Liver (tissue), 9 donors: Measurements from ENCODE around the gene RTN4. TPM values are rescaled to one million over a fixed set of nuclear protein-coding genes. Genes with fewer than 3 reads are reported as not detected.

Source experiments
- DNase-seq: peaks from one replicate; pipeline ENCODE4 v3.0.0-alpha.2; 2017; ENCODE audit warnings: low spot score
- H3K27ac ChIP-seq, 2 donors: one replicate each; pipeline ENCODE4 v1.7.0; 2013; ENCODE audit warnings: inconsistent platforms in 2 of 2, low read length in 2 of 2, control low read depth in 1 of 2, low read depth in 1 of 2, mild to moderate bottlenecking in 1 of 2
- H3K27me3 ChIP-seq, 4 donors: one replicate each; pipeline versions ENCODE4 v1.6.1 to v1.7.0; 2013; ENCODE audit warnings: low read length in 3 of 4, inconsistent platforms in 1 of 4, mild to moderate bottlenecking in 1 of 4, moderate library complexity in 1 of 4; ENCODE audit not compliant: control insufficient read depth in 4 of 4, insufficient read depth in 4 of 4
- H3K36me3 ChIP-seq, 4 donors: one replicate each; pipeline versions ENCODE4 v1.6.1 to v1.7.0; 2013; ENCODE audit warnings: low read length in 3 of 4, mild to moderate bottlenecking in 3 of 4, low read depth in 1 of 4, moderate library complexity in 1 of 4; ENCODE audit not compliant: control insufficient read depth in 4 of 4, insufficient read depth in 3 of 4
- H3K4me1 ChIP-seq, 4 donors: one replicate each; pipeline versions ENCODE4 v1.6.1 to v1.7.0; 2013; ENCODE audit warnings: low read length in 3 of 4, mild to moderate bottlenecking in 3 of 4, moderate library complexity in 1 of 4; ENCODE audit not compliant: control insufficient read depth in 4 of 4, insufficient read depth in 4 of 4
- H3K4me3 ChIP-seq, 3 donors: one replicate each; pipeline versions ENCODE4 v1.6.1 to v1.7.0; 2013; ENCODE audit warnings: low read length in 3 of 3, control low read depth in 1 of 3, low read depth in 1 of 3, mild to moderate bottlenecking in 1 of 3
- H3K9ac ChIP-seq, 2 donors: one replicate each; pipeline ENCODE4 v1.7.0; 2013; ENCODE audit warnings: low read length in 2 of 2, mild to moderate bottlenecking in 2 of 2, moderate library complexity in 2 of 2, control low read depth in 1 of 2, low read depth in 1 of 2
- H3K9me3 ChIP-seq, 4 donors: one replicate each; pipeline versions ENCODE4 v1.6.1 to v1.7.0; 2013; ENCODE audit warnings: low read length in 3 of 4; ENCODE audit not compliant: control insufficient read depth in 4 of 4
- ATF3 ChIP-seq: IDR thresholded peaks from 2 replicates; pipeline ENCODE4 v1.6.1; 2016; ENCODE audit warnings: antibody characterized with exemption
- CTCF ChIP-seq: fragments of 150-350 bp; IDR thresholded peaks from 2 replicates; pipeline ENCODE4 v1.5.1; 2017; ENCODE audit warnings: improper control_type of control experiment, low read depth, low read length; ENCODE audit not compliant: missing input control
- EGR1 ChIP-seq, 2 donors: IDR thresholded peaks; 2 replicates each; pipeline ENCODE4 v1.6.1; 2016 to 2018; ENCODE audit warnings: antibody characterized with exemption in 2 of 2, low read depth in 2 of 2
- FOXA1 ChIP-seq: IDR thresholded peaks from 2 replicates; pipeline ENCODE4 v1.6.1; 2016; ENCODE audit warnings: antibody characterized with exemption
- FOXA2 ChIP-seq: IDR thresholded peaks from 2 replicates; pipeline ENCODE4 v1.6.1; 2016; ENCODE audit warnings: antibody characterized with exemption
- GABPA ChIP-seq, 2 donors: IDR thresholded peaks in 1 of 2; conservative IDR thresholded peaks in 1 of 2; 2 replicates each; pipeline ENCODE4 v1.6.1; 2016; ENCODE audit warnings: antibody characterized with exemption in 2 of 2, mild to moderate bottlenecking in 1 of 2, moderate library complexity in 1 of 2
- HNF4A ChIP-seq, 2 donors: conservative IDR thresholded peaks; 2 replicates each; pipeline ENCODE4 v1.6.1; 2016; ENCODE audit warnings: antibody characterized with exemption in 2 of 2, mild to moderate bottlenecking in 2 of 2
- HNF4G ChIP-seq: IDR thresholded peaks from 2 replicates; pipeline ENCODE4 v1.6.1; 2016; ENCODE audit warnings: antibody characterized with exemption
- JUND ChIP-seq, 2 donors: IDR thresholded peaks; 2 replicates each; pipeline ENCODE4 v1.6.1; 2016; ENCODE audit warnings: antibody characterized with exemption in 2 of 2
- MAX ChIP-seq: IDR thresholded peaks from 2 replicates; pipeline ENCODE4 v1.6.1; 2016; ENCODE audit warnings: antibody characterized with exemption
- NR2F2 ChIP-seq: IDR thresholded peaks from 2 replicates; pipeline ENCODE4 v1.6.1; 2016; ENCODE audit warnings: antibody characterized with exemption
- RAD21 ChIP-seq, 2 donors: IDR thresholded peaks; 2 replicates each; pipeline ENCODE4 v1.6.1; 2016; ENCODE audit warnings: antibody characterized with exemption in 2 of 2, mild to moderate bottlenecking in 2 of 2
- REST ChIP-seq: IDR thresholded peaks from 2 replicates; pipeline ENCODE4 v1.6.1; 2016; ENCODE audit warnings: antibody characterized with exemption, mild to moderate bottlenecking
- RXRA ChIP-seq, 2 donors: IDR thresholded peaks; 2 replicates each; pipeline ENCODE4 v1.6.1; 2017 to 2018; ENCODE audit warnings: antibody characterized with exemption in 2 of 2, mild to moderate bottlenecking in 1 of 2
- SP1 ChIP-seq: IDR thresholded peaks from 2 replicates; pipeline ENCODE4 v1.6.1; 2018; ENCODE audit warnings: antibody characterized with exemption, mild to moderate bottlenecking
- TAF1 ChIP-seq: conservative IDR thresholded peaks from 2 replicates; pipeline ENCODE4 v1.6.1; 2016; ENCODE audit warnings: antibody characterized with exemption, mild to moderate bottlenecking
- YY1 ChIP-seq: IDR thresholded peaks from 2 replicates; pipeline ENCODE4 v1.6.1; 2016; ENCODE audit warnings: antibody characterized with exemption, mild to moderate bottlenecking
- ZBTB33 ChIP-seq: IDR thresholded peaks from 2 replicates; pipeline ENCODE4 v1.6.1; 2016; ENCODE audit warnings: antibody characterized with exemption
- WGBS: extraction: QIAGEN DNeasy Blood & Tissue Kit; methylation state at CpG from one replicate; pipeline ENCODE4 v1.1.7; 2013; 5-methylcytosine and 5-hydroxymethylcytosine counted together
- polyA plus RNA-seq, 2 donors: library from polyadenylated mRNA; stranded (reverse) in 1 of 2; unstranded in 1 of 2; fragments of 200-250 nt in 1 of 2; fragments of >200 nt in 1 of 2; fragmentation: Nextera tagmentation in 1 of 2; extraction: Ambion mirVana in 1 of 2; gene quantifications; one replicate each; pipeline versions ENCODE4 v1.2.1 to v1.2.3, GENCODE V29; 2013 to 2015
- total RNA-seq, 2 donors: library from RNA; depleted of rRNA; stranded (reverse); fragments of >200 nt; gene quantifications; one replicate each; pipeline ENCODE4 v1.2.3, GENCODE V29; 2014
- donor health status: healthy.
- donor health status: healthy.
- donor health status: healthy.
- donor health status: healthy.
- donor health status: healthy.

The RTN4 gene
- total and polyA plus RNA-seq, 4 donors: 73.5 to 348 (median 151) TPM

- no peaks in the 10 kb centered on the region for H3K27me3 ChIP-seq
- no peaks in the 10 kb centered on the region for H3K4me1 ChIP-seq
- no peak overlapping the region for H3K9ac ChIP-seq
- TF ChIP-seq TAF1: no peak
- no peak for TF ChIP-seq REST
- TF ChIP-seq FOXA2: no peak
- no peak for TF ChIP-seq EGR1 (IDR thresholded peaks at IDR 0.05; ENCODE audit: low read depth in 2 of 2)
- TF ChIP-seq ZBTB33: no peak
- no peak for TF ChIP-seq MAX
- TF ChIP-seq SP1: no peak
- TF ChIP-seq FOXA1: no peak
- TF ChIP-seq HNF4A (conservative IDR thresholded peaks at IDR 0.05): no peak
- no peak for TF ChIP-seq NR2F2
- no peak for TF ChIP-seq RAD21 (IDR thresholded peaks at IDR 0.05)
- no peak for TF ChIP-seq JUND (IDR thresholded peaks at IDR 0.05)
- no peak for TF ChIP-seq GABPA (IDR thresholded peaks at IDR 0.05 in 1 of 2, conservative IDR thresholded peaks at IDR 0.05 in 1 of 2)
- TF ChIP-seq HNF4G: no peak
- no peak for TF ChIP-seq RXRA (IDR thresholded peaks at IDR 0.05)
- no peak overlapping the region for H3K27ac ChIP-seq
- DNase-seq: no peak
- H3K36me3 ChIP-seq: peaks cover 0 to 12% (median 6%) of the 10 kb centered on the region in 4 donors
- no peaks in the 10 kb centered on the region for H3K9me3 ChIP-seq
- H3K4me3 ChIP-seq: no peak overlapping the region
- WGBS: 95% methylated on average over 3 of the region's 3 CpGs
These were observed 83.4 kb downstream of the RTN4 start for GRCh38 chr2:54966837-54967236.

- Histone ChIP-seq H3K36me3 (peaks cover 0 to 11% (median 2%) of the 10 kb centered on the region in 4 donors), H3K27me3 (no peaks in the 10 kb centered on the region), H3K4me3 (no peak overlapping the region), H3K4me1 (no peaks in the 10 kb centered on the region), H3K9me3 (no peaks in the 10 kb centered on the region), H3K27ac (no peak overlapping the region), H3K9ac (no peak overlapping the region)
- no peak for DNase-seq
- WGBS: 83% methylated on average over 8 of the region's 8 CpGs
- TF ChIP-seq ATF3 (no peak), SP1 (no peak), EGR1 (IDR thresholded peaks at IDR 0.05; ENCODE audit: low read depth in 2 of 2) (no peak), HNF4A (conservative IDR thresholded peaks at IDR 0.05) (no peak), RXRA (IDR thresholded peaks at IDR 0.05) (no peak), HNF4G (no peak), GABPA (IDR thresholded peaks at IDR 0.05 in 1 of 2, conservative IDR thresholded peaks at IDR 0.05 in 1 of 2) (no peak), MAX (no peak), YY1 (no peak), TAF1 (no peak), NR2F2 (no peak), CTCF (no peak), ZBTB33 (no peak)
These were observed 84.0 kb downstream of the RTN4 start for GRCh38 chr2:54966165-54966832.
